A673 (cell line): Measurements from ENCODE around the gene CPZ. TPM values are rescaled to one million over a fixed set of nuclear protein-coding genes. Genes with fewer than 3 reads are reported as not detected.

Source experiments
- BruUV-seq: library from RNA; stranded (reverse); fragments of 400-500 nt; replicated peaks from 2 replicates; lab custom pipeline; 2021; lab: Mats Ljungman, UMichigan
- CTCF ChIA-PET: fragments of 300-600 bp; sonication (Branson Sonifier 250); formaldehyde crosslinking; loops from one replicate; lab custom pipeline; 2022; ENCODE audit warnings: antibody characterized with exemption; lab: Charles Lee
- POLR2A ChIA-PET: fragments of 300-600 bp; sonication (Branson Sonifier 250); formaldehyde crosslinking; loops from one replicate; lab custom pipeline; 2022; ENCODE audit warnings: antibody characterized with exemption; ENCODE audit not compliant: low non-redundant PET; lab: Charles Lee
- DNase-seq: peaks from one replicate; pipeline ENCODE4 v3.0.0-alpha.2; 2015; ENCODE audit warnings: low spot score
- H3K27ac ChIP-seq: fragments of 200-600 bp; sonication (generic); 2 replicates; pipeline ENCODE4 v1.5.1; 2016; ENCODE audit warnings: mixed run types, low read depth, mild to moderate bottlenecking, mixed read lengths, antibody characterized with exemption, low read length; ENCODE audit not compliant: poor library complexity, severe bottlenecking
- H3K27me3 ChIP-seq: fragments of 200-600 bp; sonication (generic); replicated peaks from 2 replicates; pipeline ENCODE4 v1.6.1; 2017; ENCODE audit warnings: mixed run types, low read depth, mild to moderate bottlenecking, mixed read lengths, antibody characterized with exemption, low read length; ENCODE audit not compliant: insufficient read depth, poor library complexity
- H3K36me3 ChIP-seq: fragments of 200-600 bp; sonication (generic); 2 replicates; pipeline ENCODE4 v1.6.1; 2016; ENCODE audit warnings: mixed run types, mild to moderate bottlenecking, mixed read lengths, antibody characterized with exemption, low read length; ENCODE audit not compliant: insufficient read depth, poor library complexity, severe bottlenecking
- H3K4me1 ChIP-seq: fragments of 200-600 bp; sonication (generic); 2 replicates; pipeline ENCODE4 v1.6.1; 2017; ENCODE audit warnings: mixed run types, mild to moderate bottlenecking, mixed read lengths, antibody characterized with exemption, low read length; ENCODE audit not compliant: insufficient read depth, poor library complexity, severe bottlenecking
- H3K4me3 ChIP-seq: fragments of 200-600 bp; sonication (generic); 2 replicates; pipeline ENCODE4 v1.5.1; 2016; ENCODE audit warnings: low read depth, mixed run types, mild to moderate bottlenecking, mixed read lengths, low read length; ENCODE audit not compliant: poor library complexity, severe bottlenecking
- H3K9me3 ChIP-seq: fragments of 200-600 bp; sonication (generic); 2 replicates; pipeline ENCODE4 v1.6.1; 2016; ENCODE audit warnings: mixed run types, low read depth, mild to moderate bottlenecking, mixed read lengths, antibody characterized with exemption, low read length; ENCODE audit not compliant: poor library complexity, severe bottlenecking
- EZH2 ChIP-seq: fragments of 200-600 bp; sonication (generic); IDR thresholded peaks from 2 replicates; pipeline ENCODE4 v1.6.1; 2017; ENCODE audit warnings: borderline replicate concordance, low read depth, mild to moderate bottlenecking, mixed read lengths, antibody characterized with exemption, low read length; ENCODE audit not compliant: poor library complexity, severe bottlenecking
- intact Hi-C: fragments of 100-400 bp; cut with micrococcal nuclease; formaldehyde crosslinking; loops from one replicate; pipeline ENCODE4 v1.10.0; 2022; ENCODE audit not compliant: unreplicated experiment
- total RNA-seq: library from RNA; stranded (reverse); gene quantifications from 2 replicates; pipeline ENCODE4 v1.2.3, GENCODE V29; 2021
- TF ChIP-seq, protein P1 (sequence below): fragments of 300-800, 200-600 bp; sonication (generic); conservative IDR thresholded peaks from 2 replicates; pipeline ENCODE4 v1.5.1; 2017; ENCODE audit warnings: low read depth, mild to moderate bottlenecking, antibody characterized with exemption, low read length, moderate library complexity, mixed read lengths

The CPZ gene
- total RNA-seq, 1 experiment from 2014 or later: 0.34 TPM

DNA sequence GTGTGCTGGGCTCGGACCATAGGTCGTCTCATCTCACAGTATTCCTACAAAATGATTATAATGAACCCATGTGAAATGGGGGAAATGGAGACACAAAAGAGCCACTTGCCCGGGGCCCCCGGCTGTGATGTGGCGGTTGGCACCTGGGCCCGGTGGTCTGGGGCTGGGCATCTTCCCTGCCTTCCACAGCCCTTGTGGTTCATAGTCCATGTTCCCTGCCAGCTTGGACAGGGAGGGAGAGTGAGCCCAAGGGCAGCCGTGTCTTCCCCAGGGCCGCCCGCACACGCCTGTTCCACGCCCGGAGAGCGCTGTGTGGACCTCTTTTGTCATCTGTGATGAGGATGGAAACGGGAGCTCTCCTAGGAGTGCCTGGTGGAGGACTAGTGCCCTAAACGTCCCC lies 5.2 kb downstream of the CPZ start:
- Histone ChIP-seq H3K27me3 (peaks cover 16% of the 10 kb centered on the region), H3K4me1 (peaks cover 2% of the 10 kb centered on the region), H3K9me3 (no peaks in the 10 kb centered on the region), H3K4me3 (no peak overlapping the region), H3K27ac (no peak overlapping the region), H3K36me3 (no peaks in the 10 kb centered on the region)
- ChIA-PET POLR2A (no interaction called here), CTCF (interaction anchor here (1.0 kb wide), 1 partner anchor 10 kb away, joined by 3 read pairs; no protein-coding TSS in a partner anchor)
- BruUV-seq: no TSS peak
- no peak for DNase-seq
- intact Hi-C loops: no loop called here
- TF ChIP-seq, protein P1, sequence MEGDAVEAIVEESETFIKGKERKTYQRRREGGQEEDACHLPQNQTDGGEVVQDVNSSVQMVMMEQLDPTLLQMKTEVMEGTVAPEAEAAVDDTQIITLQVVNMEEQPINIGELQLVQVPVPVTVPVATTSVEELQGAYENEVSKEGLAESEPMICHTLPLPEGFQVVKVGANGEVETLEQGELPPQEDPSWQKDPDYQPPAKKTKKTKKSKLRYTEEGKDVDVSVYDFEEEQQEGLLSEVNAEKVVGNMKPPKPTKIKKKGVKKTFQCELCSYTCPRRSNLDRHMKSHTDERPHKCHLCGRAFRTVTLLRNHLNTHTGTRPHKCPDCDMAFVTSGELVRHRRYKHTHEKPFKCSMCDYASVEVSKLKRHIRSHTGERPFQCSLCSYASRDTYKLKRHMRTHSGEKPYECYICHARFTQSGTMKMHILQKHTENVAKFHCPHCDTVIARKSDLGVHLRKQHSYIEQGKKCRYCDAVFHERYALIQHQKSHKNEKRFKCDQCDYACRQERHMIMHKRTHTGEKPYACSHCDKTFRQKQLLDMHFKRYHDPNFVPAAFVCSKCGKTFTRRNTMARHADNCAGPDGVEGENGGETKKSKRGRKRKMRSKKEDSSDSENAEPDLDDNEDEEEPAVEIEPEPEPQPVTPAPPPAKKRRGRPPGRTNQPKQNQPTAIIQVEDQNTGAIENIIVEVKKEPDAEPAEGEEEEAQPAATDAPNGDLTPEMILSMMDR: no peak
- TF ChIP-seq EZH2: no peak

DNA sequence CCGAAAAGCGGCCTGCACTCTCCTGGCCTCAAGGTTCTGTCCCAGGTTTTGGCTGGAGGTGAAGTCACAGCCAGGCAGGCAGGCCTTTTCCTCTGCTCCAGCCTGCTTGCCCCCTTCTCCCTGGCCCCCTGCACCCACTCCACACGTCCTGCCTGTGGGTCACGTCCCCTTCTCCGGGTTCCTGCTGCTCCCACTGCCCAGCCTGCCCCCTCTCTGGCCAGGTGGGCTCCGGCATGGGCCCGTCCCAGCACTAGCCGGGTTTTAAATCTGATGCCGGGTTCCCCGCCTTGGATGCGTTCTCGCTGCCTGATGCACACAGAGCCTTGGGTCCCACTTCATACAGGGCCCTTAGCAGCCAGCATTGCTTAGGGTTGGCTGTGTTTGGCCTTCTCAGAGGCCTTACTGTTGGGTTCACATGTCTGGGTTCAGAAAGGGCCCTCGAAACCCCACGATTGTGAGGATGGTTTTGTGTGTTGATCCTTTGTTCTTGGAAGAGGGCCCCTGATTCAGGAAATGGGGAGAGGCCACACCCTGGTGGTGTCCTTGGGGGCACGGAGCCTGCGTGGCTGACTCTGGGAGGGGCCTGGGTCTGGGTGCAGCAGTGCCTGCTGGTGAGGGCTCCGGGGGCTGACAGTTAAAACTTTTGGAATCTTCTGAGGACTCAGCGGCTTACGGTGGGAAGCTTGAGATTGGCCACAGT lies 6.0 kb downstream of the CPZ start:
- CTCF ChIA-PET: interaction anchor here (0.5 to 1.0 kb wide), 2 partner anchors 9 to 130 kb away, joined by 3 read pairs; no protein-coding TSS in a partner anchor
- H3K36me3 ChIP-seq: no peaks in the 10 kb centered on the region
- POLR2A ChIA-PET: no interaction called here
- H3K4me1 ChIP-seq: peaks cover 9% of the 10 kb centered on the region
- no TSS peak for BruUV-seq
- no peak overlapping the region for H3K4me3 ChIP-seq
- DNase-seq: no peak
- no peaks in the 10 kb centered on the region for H3K9me3 ChIP-seq
- H3K27ac ChIP-seq: no peak overlapping the region
- intact Hi-C loops: no loop called here
- no peak for TF ChIP-seq EZH2
- TF ChIP-seq, protein P1: no peak
- peaks cover 8% of the 10 kb centered on the region for H3K27me3 ChIP-seq

DNA sequence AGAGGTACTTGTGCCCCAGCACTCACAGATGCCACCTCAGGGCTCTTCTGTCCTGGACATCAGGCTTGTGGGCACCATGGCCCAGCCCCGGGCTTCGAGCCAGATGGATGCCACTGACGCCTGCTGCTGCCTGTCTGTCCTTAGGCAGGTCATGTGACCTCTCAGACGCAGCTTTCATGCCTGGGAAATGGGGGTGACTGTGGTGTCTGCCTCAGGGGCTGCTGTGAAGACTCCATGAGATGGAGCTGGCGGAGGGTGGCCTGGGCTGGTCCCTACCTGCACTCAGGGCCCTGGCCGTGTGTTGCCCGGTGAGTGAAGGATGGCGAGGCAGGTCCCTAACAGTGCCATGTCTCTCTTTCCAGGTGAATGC lies 6.5 kb downstream of the CPZ start:
- intact Hi-C loops: no loop called here
- no peak for DNase-seq
- Histone ChIP-seq H3K36me3 (no peaks in the 10 kb centered on the region), H3K27me3 (peaks cover 3% of the 10 kb centered on the region), H3K27ac (no peak overlapping the region), H3K4me1 (peaks cover 14% of the 10 kb centered on the region), H3K9me3 (no peaks in the 10 kb centered on the region), H3K4me3 (no peak overlapping the region)
- POLR2A ChIA-PET: no interaction called here
- CTCF ChIA-PET: interaction anchor here (0.5 kb wide), 1 partner anchor 130 kb away, joined by 3 read pairs; no protein-coding TSS in a partner anchor
- no TSS peak for BruUV-seq
- TF ChIP-seq EZH2: no peak
- TF ChIP-seq, protein P1: no peak
